HG02623 (cell line): Measurements from ENCODE around the gene CBFA2T3.

ENCODE experiments used
- ATAC-seq: cut with Tn5 transposase; IDR thresholded peaks from one replicate; pipeline ENCODE4 v1.9.1; 2021; ENCODE audit warnings: moderate library complexity; ENCODE audit not compliant: unreplicated experiment

The CBFA2T3 gene

DNA sequence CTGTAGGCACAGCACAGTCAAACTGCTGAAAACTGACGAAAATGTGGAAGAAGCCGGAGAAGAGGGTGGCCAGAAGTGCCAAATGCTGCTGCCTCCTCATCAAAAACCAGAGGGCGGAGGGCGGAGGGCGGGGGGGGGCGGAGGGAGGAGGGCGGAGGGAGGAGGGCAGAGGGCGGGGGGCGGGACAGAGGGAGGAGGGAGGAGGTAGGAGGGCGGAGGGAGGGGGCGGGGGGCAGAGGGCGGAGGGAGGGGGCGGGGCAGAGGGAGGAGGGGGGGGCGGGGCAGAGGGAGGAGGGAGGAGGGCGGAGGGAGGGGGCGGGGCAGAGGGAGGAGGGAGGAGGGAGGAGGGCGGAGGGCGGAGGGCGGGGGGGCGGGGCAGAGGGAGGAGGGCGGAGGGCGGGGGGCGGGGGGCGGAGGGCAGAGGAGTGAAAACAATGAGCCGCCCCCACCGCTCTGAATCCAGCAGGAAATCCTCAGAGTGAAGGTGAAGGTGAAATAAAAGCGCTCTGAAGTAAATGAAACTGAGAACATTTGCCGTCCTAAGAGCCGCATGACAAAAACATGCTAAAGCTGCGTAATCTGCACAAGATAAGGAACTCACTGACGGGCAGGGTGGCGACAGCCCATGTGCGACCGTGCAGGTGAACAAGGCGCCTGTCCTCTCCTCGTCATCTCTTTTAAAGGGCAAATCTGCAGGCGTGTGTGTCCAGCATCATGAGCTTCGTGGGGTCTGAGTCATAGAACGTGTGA lies 22.6 kb upstream of the CBFA2T3 start:
- no peak for ATAC-seq

DNA sequence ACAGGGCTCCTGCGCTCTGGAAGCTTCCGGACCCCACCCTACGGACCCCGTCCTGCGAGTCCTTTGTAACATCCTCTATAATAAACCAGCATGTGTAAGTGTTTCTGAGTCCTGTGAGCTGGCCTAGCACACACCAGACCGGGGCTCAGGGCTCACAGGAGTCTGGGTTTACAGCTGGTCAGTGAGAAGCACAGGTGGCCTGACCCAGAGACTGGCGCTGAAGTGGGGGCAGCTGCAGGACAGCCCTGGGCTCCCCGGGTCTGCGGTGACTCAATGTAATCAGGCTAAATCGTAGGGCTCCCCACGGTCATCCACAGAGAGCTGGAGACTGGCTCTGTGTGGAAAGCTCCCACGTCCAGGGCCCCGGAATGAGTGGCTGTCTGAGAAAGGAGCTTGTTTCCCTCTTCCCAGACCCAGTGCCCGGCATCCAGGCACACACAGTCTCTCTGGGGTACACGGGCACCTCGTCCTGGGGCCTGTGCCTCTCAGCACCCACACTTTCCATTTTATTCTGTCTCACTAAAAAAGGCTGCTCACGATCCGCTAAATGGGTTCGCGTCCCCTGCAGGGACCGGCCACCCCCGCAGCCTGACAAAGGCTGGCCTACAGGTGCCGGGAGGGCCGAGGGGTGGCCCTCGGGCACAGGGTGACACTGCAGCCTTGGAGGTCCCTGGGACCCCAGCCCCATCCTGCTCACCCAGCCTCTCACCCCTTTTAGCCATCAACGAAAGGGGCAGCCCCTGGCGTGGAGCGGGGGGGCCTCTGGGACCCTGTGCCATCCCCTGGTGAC lies 18.9 kb upstream of the CBFA2T3 start:
- ATAC-seq: no peak

DNA sequence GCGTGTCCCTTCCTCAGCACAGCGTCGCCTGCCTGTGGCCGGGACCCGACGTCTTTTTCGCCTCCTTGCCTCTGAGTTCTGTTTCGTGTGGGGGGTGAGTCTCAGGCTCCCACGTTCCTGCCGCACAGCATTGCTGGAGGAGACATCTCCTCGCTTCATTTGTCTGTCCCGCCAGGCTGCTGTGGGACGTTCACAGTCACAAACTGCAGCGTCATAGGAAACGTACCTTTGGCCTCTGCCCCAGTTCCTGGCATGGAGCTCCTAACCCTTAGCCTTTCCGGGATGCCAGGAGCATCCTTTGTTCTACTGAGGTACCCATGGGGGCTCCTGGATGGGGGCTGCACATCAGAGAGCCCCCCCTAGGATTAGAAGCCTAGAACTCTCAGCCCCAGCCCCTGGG lies 18.2 kb upstream of the CBFA2T3 start:
- no peak for ATAC-seq

DNA sequence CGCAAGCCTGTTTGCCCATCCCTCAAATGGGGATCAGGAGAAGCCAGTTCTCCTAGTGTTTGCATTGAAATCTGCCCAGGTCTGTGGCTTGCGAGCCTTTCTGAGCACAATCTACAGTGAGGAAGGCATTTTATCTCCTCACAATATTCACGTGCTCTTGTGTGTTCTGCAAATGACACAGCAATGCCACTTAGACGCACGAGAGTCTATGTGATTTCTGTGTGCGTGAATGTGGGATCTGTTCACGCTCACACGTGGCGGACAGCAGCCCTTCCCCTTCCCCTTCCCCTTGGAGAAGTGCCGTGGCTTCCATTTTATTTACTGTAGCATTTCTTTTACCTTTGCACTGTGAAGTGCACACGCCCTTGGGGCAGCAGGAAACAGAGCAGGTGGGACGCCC lies 17.7 kb upstream of the CBFA2T3 start:
- ATAC-seq: no peak

DNA sequence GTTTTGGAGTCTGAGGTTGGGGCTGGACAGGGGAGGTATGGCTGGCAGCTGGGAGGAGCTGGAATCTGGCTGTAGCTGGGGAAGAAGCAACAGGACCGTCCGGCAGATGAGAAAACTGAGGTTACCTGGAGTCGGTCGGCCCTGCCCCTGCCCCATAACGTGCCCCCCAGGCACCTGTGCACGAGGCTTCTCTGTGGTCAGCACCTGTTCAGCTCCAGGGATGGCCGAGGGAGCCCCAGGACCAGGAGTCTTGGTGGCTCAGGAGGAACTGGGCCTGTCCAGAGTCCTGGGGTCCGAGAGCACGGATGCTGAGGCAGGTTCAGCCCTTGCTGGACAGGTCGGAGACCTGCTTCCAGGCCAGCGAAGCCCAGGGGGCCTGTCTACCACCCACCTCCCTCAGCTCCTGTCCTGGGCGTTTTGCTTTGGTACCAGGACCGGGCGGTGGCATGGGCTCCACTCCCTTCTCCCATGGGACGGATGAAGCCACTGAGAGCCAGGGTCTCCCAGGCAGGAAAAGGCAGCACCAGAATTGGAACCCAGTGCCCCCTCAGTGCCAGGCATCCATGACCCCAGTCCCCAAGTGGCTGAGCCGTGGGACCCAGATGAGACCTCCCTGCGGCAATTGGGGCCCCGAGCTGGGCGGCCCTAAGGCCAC lies 17.1 kb upstream of the CBFA2T3 start:
- no peak for ATAC-seq

DNA sequence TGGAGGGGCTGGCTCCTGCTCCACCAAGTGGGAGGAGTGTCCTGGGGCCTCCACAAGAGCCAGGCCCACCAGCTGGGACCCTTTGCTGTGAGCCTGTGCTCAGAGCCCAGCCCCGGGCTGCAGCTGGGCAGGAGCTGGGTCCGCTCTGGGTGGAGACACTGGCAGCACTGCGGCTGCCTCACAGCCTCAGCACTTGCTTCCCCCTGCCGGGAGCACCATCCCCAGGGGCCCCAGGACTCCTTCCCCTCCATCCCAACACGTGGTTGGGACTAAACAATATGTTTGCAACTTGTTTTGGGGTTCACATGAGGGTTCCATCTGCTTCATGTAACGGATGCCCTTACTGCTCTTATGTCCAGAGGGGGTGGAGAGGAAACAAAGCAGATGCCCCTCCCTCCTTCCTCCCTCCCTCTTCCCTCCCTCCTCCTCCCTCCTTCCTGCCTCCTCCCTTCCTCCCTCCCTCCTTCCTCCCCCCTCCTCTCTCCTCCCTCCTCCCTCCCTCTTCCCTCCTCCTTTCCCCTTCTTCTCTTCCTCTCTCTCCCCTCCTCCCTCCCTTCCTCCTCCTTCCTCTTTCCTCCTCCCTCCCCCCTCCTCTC lies 16.3 kb upstream of the CBFA2T3 start:
- ATAC-seq: no peak

DNA sequence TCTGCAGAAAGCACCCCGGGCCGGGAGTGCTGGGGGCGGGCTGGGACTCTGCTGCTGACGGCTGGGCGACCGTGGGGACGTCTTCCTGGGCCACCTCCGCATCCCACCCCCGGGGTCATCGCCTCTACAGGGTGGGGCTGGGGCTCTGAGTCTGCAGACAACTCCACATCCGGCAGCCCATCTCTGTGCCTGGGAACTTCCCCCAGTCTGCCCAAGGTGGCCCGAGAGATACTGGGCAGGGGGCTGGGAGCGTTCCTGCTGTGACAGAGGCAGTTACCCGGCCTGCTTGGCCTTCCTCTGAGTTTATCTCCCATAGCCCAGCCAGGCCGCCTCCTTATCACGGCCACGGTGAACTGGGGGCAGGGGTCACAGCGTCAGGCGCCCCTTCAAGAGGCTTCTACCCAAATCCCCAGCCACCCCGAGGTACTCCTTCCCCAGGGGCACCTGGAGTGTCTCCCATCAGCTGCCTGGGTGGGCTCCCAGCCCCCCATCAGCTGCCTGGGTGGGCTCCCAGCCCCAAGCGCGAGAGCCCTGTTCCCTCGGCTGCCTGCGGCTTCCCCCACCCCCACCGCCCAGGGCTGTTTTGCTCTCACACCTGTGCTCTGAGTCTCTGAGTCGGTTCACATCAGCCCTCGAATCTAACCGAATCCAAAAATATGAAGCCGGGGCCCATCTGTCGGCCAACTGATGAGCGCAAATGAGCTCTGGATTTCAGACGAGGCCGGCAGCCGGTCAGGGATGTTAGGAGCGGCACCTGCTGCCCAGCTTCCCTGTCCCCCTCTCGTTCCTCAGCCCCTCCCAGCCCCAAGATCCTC lies 15.6 kb upstream of the CBFA2T3 start:
- no peak for ATAC-seq

DNA sequence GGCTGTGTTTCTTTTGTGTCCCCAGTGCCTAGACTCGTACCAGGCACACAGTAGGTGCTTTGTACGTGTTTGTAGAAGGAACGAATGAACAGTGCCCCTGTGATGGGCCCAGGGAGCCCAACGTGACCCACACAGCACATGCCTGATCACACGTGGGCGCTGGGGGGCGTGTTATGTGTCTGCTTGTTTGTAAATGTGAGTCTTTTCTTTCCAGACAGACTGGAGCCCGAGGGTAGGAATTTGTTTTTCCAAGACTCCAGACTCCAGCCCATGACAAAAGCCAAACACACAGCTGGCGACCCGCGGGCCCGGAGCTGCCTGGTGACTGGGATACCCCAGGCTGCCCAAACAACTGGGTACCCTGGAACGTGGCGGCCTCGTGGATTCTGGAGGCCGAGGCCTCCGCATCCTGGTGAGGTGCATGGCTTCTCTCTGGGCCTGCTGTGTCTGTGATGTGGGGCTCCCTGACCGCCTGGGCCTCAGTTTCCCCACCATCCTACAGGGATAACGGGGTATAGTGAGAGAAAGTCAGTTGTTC lies 14.9 kb upstream of the CBFA2T3 start:
- ATAC-seq: no peak

DNA sequence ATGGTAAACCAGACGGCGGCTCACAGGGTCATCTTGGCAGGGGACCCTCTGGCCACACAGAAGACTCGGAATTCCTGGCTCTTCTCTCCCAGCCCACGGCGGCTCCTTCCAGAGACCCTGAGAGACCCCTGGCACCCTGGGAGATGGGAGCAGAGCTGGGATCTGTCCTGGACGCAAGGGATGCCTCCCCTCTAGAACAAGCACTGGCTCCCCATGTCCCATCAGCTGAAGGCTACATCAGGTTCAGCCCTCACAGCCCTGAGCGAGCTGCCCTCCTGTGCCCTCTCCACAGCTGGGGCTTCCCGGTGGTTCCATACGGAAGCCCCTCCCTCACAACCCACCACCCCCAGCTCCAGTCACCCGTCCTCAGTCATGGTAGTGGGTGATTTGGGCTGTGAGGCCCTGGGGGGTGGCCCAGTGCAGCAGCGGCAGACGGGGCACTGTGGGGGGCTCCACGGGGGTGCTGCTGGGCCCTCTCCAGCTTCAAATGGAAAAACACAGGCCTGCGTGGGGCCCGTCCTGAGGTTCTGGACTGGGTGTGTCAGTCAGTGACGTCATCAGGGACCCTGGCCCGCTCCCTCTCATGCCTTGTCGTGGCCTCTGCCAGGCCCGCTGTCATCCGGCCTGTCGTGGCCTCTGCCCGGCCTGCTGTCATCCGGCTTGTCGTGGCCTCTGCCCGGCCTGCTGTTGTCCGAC lies 13.0 kb upstream of the CBFA2T3 start:
- no peak for ATAC-seq

DNA sequence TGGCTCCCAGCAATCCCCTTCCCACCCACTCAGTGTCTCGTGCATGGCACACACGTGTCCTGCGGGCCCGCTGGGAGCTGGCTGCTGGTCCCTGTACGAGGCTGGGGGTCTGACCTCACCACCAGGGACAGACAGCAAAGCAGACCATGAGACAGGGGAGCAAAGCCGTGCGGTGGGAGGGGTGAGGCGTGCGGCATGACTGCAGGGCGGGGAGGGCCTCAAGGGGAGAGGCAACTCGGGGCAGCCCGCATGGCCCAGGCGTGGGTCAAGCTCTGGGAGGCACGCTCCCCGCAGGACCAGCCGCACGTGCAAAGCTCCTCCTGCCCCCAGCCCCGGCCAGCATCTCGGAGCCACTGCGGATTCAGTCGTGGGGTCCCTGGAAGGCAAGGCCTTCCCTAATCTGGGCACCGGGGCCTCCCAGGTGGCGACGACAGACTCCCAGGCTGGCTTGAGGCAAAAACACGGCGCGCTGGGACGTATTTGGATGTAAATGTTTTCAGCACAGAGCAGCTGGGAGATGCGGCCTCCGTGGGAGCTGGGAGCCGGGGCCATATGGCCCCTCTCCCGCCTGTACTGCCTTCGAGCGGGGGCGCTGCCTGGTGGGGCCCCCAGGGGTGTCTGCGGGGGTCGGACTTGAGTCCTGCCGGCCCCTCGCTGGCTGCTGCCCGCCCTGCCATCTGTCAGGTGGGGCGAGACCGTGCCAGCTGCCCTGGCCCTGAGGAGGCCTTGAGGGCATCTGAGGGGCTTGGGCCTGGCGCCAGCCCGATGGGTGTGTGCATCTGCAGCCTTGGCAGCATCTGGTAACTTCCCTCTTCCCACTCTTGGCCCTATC lies 12.2 kb upstream of the CBFA2T3 start:
- ATAC-seq: no peak

DNA sequence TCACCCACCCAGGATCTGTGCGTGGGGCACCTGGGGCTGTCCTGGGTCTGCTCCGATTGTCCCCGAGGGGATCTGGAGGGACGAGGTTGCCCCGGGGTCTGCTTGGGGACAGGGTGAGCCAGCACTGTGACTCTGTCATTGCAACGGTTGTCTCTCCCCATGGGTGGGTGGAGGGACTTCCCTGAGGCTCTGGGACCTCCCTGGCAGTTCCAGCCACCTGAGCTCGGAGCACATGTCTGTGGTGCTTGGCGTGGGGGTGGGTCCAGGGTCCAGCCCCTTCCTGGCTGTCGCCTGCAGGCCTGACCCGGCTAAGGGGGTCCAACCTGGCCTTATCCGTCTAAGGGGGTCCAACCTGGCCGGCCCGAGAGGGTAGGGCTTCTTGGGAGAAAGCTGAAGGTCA lies 8.5 kb upstream of the CBFA2T3 start:
- no peak for ATAC-seq

DNA sequence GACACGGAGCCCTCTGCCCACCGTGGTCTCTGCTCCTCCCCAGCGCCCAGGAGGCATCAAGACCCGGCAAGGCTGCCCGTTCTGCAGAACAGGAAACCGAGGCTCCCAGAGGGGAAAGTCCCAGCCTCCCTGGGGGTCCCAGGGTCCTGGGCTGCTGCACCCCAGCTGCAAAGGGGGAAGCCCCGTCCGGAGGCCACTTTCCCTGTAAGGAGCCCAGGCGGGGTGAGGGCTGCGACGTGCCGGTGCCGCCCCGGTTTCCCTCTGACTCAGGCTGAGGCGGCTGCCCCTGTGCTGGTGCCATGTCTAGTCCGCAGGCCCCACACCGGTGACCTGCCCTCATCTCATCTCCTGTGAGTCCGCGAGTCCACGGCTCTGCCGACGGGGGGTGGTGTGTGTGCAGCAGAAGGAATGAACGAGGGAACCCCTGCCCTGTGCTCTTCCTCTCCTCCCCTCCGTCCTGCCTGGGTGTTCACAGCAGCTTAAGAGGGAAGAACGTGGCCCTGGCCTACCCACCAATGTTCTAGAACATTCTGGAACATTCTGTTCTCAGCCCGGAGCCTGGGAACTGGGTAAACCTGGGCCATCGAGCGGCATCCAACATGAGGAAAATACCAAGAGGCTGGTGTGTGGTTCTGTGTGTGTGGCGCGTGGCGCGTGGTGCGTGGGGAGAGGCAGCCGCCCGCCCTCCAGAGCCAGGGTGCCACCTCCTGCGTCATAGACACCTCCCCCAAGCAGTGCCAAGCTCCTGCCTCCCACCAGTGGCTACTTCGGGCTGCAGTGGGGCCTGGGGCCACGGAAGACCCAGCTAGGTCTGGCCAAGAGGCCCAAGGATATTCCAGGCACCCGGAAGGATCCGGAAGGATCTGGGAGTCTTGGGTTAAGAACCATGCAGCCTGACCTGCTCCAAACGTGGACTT lies 7.0 kb upstream of the CBFA2T3 start:
- no peak for ATAC-seq

DNA sequence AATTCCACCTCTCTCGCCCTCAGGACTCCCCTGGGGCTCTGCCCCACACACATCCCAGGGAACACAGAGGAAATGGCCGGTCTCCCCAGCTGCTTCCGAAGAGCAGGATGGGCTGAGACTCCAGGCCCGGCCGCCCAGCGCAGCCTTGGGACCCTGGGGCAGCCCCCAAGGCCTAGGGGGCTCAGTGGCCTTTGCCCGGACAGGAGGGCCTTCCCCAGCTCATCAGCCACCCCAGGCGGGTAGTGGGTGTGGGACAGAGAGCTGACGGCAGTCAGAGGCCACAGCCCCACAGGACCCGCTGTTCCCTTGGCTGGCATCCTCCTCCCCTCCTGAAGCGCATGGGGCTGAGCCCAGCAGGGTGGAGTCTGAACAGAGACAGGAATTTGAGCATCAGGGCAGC lies 6.2 kb upstream of the CBFA2T3 start:
- no peak for ATAC-seq

DNA sequence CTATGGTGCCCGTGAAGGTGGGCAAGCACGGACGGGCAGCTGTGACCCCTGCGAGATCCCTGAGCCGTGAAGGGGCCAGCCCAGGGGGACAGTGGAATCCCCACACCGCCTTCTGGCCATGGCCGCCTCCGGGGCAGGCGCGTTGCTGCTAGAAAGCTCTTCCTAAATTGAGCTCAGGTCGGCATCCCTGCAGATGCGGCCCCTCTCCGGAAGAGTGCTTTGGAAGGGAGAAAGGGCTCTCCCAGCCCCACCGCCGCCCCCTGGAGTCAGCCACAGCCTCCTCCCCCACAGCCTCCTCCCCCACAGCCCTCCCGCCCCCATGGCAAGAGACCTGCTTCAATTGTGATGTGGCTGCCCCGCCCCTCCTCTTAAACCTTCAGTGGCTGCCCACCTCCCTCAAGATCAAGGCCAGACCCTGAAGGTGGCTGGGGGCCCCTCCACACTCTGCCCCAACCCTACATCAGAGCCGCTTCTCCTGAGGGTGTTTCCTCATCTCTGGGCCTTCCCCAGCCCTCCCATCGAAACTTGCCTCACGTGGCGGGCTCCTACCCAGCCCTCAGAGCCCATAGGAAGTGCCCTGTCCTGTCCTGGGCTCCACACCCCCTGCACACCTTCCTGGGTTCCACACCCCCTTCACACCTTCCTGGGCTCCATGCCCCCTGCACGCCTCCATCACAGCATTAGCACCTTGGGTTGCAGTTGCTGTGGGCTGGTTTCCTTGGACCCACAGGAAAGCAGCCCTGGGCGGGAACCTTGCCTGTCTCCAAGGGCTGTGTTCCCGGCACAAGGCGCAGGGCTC lies 5.5 kb upstream of the CBFA2T3 start:
- ATAC-seq: no peak

DNA sequence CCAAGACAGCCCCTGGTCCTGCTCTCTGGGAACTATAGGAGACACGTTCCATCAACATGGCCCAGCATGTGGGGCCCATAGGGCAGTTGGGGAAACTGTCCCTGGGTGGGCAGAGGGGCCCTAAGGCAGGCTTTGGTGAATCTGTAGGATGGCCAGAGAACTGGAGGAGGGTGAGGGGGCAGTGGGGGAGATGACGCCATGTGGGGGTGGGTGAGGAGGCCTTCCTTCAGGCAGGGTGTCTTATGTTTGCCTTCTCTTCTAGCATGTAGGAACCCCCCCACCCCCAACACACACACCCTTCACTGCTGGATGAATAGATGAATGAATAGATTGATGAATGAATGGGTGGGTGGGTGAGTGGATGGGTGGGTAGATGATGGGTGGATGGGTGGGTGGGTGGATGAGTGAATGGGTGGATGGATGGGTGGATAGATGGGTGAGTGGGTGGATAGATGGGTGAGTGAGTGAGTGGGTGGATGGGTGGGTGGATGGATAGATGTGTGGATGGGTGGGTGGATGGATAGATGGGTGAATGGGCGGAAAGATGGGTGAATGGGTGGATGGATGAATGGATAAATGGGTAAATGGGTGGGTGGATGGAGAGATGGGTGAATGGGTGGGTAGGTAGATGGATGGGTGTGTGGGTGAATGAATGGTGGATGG lies 2.5 kb upstream of the CBFA2T3 start:
- ATAC-seq: no peak

DNA sequence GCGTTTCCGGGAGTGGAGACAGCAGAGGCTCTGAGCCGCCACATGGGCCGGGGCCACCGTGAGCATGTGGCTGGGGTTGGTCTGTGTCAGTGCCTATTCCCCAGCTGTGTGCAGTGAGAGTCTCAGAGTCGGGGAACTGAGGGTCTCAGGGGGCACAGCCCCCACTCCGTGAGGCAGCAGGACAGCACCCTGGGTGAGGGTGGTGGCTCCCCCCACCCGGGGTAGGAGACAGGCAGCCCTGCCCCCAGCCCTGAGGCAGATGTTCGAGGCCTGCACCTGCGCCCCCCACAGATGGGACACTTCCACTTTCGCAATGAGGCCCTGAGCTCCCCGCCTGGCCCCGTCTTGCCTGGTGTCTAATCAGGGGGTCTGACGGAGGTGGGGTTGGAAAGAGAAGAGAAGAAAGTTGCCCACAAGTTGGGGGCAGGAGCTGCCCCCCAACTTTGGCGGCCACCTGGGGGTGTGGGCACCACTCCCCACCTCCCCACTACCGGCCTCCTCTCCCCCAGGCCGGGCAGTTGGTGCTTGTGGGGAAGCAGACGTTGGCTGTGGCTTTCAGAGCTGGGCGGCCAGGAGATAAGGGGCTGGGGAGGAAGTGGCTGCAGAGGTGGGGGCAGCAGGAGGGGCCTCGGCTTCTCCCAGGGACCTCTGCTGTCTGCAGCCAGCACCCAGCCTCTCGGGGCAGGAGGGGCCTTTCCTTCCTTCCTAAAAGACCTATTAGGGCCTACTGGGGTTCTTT lies 1.8 kb upstream of the CBFA2T3 start:
- peak; percentile 30 for ATAC-seq
